ENCODE results near the gene SP4.

SP4 gene

DNA sequence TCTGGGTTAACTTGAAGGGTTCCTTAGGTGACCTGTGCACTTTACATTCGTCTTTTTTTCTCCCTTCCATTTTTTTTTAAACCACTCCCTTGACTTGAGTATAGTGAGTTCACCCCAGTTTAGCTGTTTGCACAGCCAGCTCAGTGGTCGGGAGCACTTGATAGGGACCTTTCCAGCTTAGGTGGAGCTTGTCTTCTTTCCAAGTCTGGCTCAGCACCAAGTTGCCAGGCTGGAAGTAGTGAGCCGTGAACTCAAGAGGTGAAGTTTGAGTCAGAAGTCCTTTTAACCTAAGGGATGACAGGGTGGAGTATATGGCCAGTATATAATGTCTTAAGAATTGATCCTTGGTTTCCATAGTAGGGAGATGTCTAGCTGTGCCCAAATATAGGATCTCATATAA is 122.2 kb downstream of the SP4 start:
- in situ Hi-C loops (cut with HindIII; ENCODE audit: low pct_ligation_motif_present, low pct_unique_long_range_greater_than_20kb, low sequenced_read_pairs), result no loop called here
- DNase-seq, result no peak

DNA sequence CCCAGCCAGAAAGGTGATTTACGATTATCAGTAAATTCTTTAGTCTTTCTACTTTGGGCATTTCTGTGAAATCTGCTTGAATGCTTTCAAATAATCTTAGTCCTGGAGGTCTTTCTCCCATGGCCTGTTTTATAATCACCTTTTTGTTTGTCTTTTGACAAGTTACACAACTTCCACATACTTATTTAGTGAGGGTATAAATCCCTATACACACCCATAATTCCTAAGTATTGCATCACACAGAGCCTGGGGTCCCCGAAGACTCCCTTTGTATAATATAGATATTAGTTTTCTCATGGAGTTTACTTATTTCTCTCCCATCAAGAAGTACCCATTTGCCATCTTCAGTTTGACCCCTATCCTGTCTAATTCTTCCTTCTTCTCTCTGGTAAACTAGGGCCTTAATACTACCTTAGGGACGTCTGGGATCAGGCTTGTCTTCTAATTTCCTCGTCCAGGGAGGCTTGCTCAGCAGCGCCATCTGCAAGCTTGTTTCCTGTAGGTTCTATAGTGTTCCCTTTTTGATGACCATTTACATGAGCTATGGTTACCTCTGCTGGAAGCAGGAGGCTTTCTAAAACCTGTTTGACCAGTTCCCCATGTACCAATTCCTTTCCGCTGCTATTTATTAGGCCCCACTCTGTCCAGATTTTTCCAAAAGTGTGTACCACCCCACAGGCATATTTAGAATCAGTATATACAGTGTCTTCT is 123.1 kb downstream of the SP4 start:
- in situ Hi-C loops (cut with HindIII; ENCODE audit: low pct_ligation_motif_present, low pct_unique_long_range_greater_than_20kb, low sequenced_read_pairs), result no loop called here
- no peak for DNase-seq

DNA sequence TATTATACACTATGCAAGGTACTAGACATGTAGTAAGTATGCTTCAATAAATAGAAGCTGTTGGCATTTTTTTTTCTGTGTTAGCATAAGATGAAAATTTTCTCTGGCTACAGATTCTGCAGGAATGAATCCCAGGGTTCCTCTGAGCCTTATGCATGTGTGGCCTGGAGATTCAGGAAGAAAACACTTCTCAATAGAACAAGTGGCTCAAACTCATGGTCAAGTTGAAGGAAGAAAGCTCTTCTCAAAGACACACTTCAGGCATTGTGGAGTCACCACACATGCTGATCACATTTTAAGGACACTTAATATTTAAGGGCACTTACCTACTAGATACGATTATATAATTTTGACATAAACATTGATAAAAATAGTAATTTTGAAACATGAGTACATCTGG is 134.5 kb downstream of the SP4 start:
- no peak for DNase-seq
- in situ Hi-C loops (cut with HindIII; ENCODE audit: low pct_ligation_motif_present, low pct_unique_long_range_greater_than_20kb, low sequenced_read_pairs), result no loop called here
